Erythroblast (primary cell): Measurements from ENCODE around the gene KCNQ5.

Experiments used
- GATA1 ChIP-seq: IDR thresholded peaks from 2 replicates; pipeline ENCODE4 v1.6.1; 2011; ENCODE audit warnings: low read depth, mild to moderate bottlenecking, control low read depth, low read length, moderate library complexity
- POLR2A ChIP-seq: IDR thresholded peaks from 2 replicates; pipeline ENCODE4 v1.6.1; 2011; ENCODE audit warnings: mild to moderate bottlenecking, low read length

- TF ChIP-seq POLR2A (no peak), GATA1 (no peak)
Measured at GRCh38 chr6:72674842-72675241, 53.0 kb downstream of the KCNQ5 start.
